HG02884 (cell line): ENCODE results near the gene NR2E1.

Experiments
- ATAC-seq: cut with Tn5 transposase; IDR thresholded peaks from one replicate; pipeline ENCODE4 v1.9.1; 2021; ENCODE audit warnings: mild to moderate bottlenecking, moderate library complexity; ENCODE audit not compliant: unreplicated experiment

The NR2E1 gene

DNA sequence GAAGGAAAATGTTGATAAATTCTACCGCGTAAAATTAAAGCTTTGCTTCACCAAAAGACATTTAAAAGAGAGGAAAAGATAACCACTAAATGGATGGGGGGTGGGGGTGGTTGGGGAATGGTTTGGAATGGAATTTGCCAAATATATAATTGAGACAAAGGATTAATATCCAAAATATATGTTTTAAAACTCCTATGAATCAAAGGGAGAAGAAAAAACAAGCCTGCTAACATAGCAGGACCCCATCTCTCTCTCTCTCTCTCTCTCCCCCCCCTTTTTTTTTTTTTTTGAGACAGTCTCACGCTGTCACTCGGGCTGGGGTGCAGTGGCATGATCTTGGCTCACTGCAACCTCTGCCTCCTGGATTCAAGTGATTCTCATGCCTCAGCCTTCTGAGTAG lies 13.4 kb upstream of the NR2E1 start:
- ATAC-seq = no peak

DNA sequence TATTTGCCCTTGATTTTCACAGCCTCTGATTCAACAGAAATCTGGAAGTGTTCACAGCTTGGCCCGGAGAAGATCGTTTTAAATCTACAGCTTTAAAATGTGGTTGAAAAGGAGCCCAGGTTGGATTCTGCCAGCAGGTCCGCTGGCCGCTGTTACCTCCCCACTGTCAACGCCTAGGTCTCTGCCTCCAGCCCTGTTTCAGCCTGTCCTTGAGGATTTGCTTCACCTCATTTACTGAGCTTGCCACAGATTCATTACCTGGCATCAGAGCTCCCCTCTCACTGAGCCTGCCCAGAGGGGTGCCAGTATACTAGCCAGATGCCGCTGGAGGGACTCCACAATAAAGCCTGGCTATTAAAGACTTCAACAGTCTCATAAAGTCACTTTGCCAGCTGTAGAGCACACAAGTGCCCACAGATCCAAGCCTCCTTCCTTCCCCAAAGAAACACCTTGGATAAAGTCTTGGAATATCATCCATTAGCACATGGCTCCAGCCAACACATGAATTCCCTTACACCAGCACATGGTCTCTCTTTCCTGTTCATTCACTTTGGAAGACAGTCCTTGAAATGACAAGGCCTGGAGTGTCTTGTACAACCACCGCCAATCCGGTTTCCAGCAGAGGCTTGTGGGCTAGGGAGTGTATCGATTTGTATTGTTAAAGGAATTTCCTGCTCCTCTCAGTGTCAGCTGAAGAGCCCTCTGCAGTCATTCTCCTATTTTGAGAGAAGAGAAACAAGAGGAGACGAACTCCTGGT lies 9.5 kb upstream of the NR2E1 start:
- no peak for ATAC-seq

DNA sequence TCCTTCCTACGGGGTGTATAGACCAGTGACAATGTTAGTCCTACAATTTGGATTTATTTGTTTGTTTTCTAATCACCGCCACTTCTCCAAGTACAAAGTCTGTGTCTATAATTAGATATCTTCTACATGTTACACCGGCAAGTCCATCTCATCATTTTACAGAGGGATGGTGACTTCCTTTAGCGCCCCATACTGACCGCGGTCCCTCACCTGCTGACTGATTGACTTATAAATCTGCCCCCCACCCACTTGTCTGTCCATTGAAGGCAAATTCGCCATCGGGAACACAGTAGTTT lies 8.9 kb upstream of the NR2E1 start:
- no peak for ATAC-seq

DNA sequence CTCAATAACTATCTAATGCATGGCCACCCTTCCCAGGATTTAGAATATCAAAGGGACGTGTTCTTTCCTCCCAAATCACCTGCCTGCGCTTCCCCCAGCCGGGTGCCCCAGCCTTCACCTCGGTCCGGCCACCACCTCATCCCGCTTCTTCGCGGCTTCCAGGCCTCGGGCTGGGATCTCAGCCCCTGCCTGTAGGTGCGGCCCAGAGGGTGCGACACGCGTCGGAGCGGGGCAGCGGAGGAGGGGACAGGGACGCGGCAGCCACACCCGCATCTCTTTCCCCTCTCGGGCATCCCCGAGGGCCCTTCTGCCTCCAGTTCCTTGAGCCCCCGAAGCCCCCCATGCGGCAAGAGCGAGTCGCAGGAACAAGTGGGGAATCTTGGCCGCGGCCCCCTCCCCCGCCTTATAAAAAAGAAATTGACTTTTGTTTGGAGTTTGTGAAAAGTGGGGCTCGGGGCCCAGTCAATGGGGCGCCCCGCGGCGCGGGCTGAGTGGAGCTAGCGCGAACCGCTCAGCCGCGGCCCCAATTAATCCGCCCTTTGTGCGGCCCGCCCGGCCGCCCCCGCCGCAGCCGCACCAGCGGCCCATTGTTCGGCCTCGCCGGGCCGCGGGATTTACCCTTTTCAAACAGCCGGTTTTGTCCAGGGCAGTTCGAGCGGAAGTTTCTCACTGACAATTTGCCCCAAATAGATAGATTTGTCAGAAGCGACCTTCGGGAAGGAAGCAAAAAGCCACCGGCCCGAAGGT lies 8.4 kb upstream of the NR2E1 start:
- ATAC-seq = no peak

DNA sequence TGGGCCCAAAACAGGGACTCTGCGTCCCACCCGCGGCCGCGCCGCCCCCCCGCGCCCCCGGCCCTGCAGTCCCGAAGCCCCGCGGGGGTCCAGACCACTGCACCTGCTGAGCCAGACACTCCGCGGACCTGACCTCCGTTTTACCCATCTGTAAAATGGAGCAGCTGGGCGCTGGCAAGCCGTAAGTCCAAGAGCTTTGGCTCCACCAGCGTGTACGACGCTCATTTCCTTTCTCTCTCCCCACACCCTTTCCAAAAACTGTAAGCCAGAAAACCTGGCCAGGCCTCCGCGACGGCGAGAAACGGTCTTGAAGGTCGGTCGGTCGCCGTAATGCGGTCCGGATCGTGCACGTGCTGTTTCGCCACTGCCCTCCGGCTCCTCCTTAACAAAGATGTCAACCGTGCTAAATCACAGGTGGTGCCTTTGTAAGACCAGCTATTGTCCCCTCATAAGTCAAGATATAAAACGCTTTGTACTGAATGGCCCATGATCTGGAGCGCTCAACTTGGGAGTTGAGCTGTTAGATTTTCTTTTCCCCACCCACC lies 7.8 kb upstream of the NR2E1 start:
- no peak for ATAC-seq

DNA sequence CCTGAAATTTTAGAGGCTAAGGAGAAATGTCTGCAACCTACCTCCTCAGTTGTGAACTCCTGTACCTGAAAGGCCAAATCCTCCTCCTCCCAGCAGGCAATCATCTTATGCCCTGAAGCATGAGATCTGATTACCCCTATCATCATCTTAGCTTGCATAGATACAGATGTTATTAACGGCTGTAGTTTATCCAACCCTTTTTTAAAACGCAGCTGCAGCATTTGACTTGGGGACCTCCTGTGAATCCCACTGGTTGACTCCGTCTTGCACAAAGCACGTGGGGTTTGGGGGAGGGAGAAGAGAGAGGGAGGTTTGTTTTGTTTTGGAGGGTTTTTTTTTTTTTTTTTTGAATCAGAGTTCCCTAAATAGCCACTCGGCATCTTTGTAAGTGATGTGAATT lies 5.8 kb upstream of the NR2E1 start:
- no peak for ATAC-seq

DNA sequence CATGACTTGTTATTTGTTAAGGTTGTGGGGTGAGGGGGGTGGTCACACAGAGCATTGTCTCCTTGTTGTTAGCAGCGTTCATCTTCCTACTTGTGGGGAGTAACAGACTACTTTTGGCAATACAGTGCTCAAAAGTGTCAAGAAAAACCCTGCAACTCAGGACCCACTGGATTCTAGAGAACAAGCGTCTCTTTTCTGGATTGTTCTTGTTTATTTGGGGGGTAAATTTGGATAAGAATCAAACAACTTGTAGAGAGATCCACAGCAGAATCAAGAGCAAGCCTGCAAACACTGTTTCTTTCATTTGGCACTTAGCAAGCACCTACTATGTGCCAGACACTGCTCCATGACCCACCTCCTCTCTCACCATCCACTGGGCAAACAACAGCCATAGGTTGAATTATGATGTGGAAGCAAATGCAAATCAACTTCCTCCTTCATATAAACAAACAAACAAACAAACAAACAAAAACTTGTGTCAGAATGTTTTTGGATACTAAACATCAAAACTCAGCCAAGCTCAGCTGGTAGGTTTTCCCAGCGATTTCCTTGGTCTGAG lies 4.0 kb upstream of the NR2E1 start:
- ATAC-seq = no peak

DNA sequence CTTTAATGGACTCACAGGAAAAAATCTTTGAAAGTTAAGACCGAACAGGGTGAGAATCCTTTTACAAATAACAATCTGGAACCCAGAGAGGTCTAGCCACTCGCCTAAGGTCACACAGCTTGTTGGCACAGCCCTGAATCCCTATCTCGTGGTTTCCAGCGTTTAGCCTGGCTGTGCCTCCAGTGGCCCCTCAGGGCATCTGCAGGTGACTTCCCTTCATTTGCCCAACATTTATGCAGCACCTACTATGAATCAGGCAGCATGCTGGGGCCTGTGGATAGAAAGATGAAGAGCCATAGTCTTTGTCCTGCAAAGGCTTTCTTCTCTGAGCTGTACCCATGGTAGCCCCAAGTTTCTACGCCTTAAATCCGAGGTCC lies 2.6 kb upstream of the NR2E1 start:
- ATAC-seq = no peak

DNA sequence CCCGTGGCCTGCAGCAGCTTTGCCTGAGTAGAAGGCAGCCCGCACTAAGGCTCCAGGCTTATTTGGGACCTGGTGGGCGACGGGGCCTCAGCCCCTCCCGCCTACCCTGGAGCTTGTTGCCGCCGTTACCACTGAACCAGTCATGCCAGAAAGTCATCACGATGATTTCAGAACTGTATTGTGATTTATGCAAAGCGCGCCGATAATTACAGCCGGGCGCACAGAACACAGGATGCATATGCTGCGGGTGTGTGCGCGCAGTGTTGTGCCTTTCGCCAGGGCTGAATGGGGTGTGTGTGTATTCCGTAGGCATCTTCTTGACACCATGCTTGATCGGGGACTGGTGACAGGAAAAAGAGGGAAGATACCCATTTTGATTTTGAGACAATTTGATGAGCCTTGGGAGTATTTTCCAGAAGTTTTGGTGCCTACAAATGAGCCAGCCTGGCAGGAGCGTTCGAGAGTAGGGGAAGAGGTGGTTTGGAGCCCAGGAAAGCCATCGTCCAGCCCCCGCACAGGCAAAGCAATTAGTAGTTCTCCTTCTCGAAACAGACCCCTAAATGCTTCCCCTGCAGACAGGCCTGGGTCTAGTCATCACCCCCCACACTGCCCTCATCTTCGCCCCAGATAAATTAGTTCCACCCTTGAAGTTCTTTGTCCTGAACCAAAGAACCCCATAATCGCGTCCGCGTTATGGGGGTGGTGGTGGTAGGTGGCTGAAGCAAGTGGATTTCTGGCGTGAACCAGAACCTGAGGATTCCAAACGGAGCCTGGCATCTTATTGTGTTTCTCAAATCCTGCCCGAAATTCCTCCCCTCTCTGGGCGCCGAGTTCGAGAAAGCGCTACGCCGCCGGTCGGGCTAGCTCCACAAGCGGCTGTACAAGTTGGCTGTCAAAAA lies 1.9 kb upstream of the NR2E1 start:
- no peak for ATAC-seq

DNA sequence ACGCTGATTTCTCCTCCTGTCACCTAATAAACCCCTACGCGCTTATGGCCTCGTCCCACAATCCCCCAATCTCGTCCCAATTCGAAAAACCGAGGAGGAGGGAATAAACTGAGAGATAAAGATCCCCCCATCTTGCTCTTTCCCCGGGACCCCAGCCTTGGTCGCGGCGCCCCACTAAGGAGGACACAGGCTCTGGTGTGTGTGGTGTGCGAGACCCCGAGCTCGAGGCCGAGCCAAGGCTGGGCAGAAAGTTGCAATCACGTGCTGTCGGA lies 1.3 kb upstream of the NR2E1 start:
- no peak for ATAC-seq

DNA sequence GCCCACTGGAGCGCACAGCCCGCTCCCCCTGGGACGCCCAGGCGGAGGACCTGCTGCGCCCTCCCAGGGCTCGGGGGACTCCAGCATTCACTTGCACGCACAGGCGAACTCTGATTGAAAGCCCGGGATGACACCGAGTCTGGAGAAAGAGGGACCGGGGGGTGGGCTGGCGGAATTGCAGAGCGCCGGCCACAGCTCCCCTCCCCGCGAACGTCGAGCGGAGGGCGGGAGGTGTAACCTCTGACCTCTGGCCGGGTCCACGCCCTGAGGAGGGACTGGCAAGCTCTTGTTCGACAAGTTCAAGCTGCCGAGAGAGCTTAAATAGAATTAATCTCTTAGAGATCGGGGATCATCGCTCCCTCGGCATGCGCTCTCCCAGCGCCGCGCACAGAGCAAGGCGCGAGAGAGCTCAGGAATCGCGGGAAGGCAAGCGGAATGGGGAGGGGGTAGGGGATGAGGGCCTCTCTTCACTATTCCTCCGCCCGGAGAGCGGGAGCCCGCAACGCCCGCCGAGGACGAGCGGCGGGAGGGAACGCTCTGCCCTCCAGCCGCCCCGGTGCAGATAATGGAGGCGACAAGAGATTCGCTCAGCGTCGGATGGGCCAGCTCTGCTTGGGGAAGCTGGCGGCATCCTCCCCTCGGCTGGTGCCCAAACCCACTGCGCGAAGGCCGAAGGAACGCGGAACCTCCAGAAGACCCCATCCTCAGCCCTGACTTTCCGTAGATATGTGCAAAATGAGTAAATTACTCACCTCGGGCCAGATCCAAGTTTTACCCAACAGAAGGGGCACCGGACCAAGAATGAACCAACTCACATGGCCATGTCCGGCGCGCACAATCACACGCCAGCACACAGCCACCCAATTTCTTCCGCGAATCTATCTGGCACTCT lies 761 bp upstream of the NR2E1 start:
- ATAC-seq = no peak

DNA sequence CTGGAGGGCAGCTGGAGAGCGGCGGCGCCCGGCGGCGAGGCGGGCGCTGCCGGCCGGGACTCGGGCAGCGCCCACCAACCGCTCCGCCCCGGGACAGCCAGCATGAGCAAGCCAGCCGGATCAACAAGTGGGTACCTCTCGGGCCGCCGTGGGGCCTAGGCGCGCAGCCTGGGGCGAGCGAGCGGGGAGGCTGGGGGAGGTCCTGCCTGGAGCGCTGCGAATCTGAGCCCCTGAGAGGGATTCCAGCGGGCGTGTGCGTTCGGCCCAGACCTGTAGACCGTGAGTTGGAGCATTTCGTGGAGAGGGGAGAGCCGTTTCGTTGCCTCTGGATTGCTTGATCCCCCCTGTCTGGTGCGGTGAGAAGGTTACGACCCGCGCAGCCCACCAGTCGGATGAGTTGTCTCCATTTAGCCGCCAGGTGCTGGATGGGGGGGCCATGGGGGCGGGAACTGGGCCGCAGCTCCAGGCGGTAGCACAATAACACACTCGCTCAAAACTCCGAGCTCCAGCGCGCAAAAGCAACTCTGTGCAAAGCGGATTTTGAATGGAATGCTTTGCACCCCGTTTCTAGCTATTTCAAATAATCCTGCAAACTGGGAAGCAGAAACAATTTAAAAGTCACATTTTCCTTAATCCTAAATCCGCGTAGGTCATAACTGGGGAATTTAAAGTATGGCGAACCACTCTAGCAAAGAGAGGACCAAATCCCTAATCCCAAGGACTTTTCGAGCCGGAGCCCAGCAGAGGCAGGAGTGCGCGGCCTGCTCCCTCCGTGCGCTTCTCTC lies 1.0 kb downstream of the NR2E1 start:
- ATAC-seq = no peak

DNA sequence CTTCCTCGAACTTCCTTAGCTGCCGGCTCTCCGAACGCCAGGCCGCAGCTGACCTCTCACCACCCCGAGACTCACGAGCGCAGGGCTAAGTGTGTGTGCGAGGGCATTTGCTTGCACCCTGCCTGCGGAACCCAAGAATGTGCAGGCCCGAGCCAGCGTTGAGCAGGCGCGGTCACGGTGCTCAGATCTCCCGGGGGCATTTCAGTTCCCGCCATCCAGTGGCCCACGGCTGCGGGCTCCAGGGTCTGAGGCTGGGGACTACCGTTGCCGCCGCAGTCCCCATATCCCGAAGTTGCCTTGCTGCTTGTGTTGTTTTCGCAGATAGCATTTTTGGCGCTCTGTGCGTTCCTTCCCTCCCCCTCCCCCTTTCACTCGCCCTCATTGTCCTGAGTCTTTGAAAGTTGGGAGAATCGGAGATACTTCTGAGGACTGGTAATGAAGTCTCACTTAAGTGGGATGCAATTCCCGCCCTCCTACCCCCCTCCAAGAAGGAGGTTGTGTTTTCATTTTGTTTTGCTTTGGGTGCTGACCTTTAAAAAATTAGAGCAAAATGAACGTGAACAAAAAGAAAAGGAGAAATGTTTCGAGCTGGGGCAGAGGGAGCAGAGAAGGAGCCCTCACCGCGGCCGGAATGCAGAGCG lies 1.7 kb downstream of the NR2E1 start:
- no peak for ATAC-seq

DNA sequence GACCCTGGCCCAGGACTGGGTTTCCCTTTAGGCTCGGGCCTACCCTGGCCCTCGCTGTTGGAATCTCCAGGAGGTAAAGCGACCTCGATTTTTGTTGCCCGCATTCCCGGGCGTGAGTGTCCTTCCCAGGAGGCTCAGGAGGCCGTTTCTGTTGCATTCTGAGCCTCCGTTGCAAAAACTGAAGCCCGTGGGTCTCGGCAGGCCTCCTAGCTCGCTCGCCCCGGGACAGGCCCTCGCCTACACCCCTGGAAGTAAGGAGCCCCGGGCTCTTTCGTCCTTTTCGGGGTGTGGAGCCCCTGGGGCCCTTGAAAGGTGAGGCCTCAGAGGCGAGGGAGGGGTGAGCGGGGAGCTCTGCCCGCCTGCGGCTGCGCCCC lies 2.3 kb downstream of the NR2E1 start:
- no peak for ATAC-seq

DNA sequence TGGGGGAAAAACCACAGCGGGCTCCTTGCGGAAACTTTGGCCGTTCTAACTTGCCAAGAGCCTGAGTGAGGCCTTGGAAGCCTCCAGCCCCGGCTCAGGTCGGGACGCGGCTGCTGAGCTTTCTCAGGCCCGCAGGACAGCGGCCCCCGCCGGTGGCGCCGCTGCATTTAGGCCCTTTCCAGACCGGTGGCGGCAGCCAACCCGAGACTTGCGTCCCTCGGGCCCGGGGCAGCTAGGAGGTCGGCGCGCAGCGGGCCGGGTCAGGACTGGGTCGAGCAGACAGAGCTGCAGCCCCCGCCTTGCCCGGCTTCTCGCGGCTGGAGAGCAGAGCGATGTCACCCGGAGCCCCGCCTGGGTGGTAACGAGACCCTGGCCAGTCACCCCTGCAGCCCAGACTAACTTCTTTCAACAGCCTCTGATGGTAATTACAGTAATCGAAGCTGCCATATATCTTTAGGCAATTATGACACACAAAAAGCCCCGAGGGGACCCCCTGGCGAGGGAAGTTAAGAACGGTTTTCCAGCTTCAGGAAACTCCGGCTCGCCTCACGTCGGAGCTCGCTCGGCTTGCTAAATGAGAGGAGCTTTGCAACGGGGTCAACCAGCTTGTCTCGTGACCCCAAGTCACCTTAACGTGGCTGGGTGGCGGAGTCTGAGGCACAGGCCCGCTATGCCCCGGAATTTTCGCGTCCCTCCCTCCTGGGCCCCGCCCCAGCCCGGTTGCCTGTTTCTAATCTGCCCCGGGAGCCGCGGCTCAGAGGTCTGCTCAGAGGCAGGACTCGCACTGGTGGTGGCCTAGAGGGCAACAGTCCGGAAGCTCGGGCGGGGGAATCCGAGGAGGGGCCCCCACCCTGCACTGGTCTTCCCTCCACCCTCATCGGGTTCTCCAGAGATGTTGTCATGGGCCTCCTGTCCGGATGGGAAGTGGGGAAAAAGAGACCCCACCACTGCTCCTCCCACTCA lies 3.0 kb downstream of the NR2E1 start:
- no peak for ATAC-seq

DNA sequence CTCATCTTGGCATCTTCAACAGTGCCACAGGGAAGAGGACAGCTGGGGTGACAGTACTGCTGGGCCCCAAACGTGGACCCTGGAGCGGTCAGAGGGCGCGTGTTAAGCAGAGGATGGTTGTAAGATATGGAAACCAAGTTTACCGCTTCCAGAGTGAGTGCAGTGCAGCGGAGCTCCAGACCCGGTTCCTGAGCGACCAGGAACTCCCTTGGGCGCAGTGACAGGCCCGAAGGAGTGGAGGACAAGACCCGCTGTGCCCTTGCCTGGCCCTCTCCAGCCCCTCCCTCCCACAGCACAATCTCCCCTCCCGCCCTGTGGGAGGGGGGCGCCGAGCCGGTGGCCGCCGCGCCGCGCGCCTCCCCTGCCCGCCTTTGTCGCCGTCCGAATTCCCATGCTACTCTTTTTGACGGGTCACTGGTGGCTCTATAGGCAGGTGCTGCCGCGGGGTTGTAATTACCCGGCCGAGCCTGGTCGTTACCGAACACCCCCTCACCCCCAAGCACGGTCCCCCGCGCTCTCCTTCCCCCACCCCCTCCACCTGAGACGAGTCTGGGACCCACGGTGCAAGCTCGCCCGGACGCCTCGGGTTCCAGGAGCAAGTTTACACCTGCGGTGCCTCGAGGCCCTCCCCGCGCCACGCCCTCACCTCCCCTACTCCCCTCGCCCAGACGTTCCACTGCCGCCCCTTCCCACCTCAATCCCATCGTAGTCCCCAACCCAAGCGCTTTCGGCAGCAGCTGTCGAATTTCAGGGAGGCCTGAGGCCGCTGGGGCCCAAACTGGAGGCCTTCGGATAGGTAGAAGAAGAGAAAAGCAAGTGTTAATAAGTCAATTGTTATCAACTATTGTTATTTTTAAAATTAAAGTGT lies 3.9 kb downstream of the NR2E1 start:
- ATAC-seq = no peak
